Effector memory CD4-positive, alpha-beta T cell (primary cell): ENCODE measurements around the gene CS.
"Not testable (repeated sequence)": the region's sequence is repeated elsewhere in the genome, so short reads cannot be mapped to it uniquely, and the experiment has no call there.

Experiments
- DNase-seq, 3 donors: peaks; one replicate each; pipeline ENCODE4 v3.0.0-alpha.2; 2020
- H3K27ac ChIP-seq: 2 replicates; pipeline ENCODE4 v1.7.0; 2013; ENCODE audit warnings: mild to moderate bottlenecking, low read length, moderate library complexity; ENCODE audit not compliant: insufficient read depth, poor library complexity, severe bottlenecking
- H3K27me3 ChIP-seq: replicated peaks from 2 replicates; pipeline ENCODE4 v1.7.0; 2013; ENCODE audit warnings: mild to moderate bottlenecking, low read length; ENCODE audit not compliant: insufficient read depth, control insufficient read depth, poor library complexity, severe bottlenecking
- H3K36me3 ChIP-seq: 2 replicates; pipeline ENCODE4 v1.7.0; 2013; ENCODE audit warnings: mild to moderate bottlenecking, low read length, moderate library complexity; ENCODE audit not compliant: control insufficient read depth, insufficient read depth
- H3K4me1 ChIP-seq: 2 replicates; pipeline ENCODE4 v1.7.0; 2013; ENCODE audit warnings: low read length, mild to moderate bottlenecking; ENCODE audit not compliant: control insufficient read depth, insufficient read depth, poor library complexity, severe bottlenecking
- H3K4me3 ChIP-seq: 2 replicates; pipeline ENCODE4 v1.7.0; 2013; ENCODE audit warnings: low read length, low read depth, mild to moderate bottlenecking; ENCODE audit not compliant: insufficient read depth, poor library complexity, severe bottlenecking
- H3K9me3 ChIP-seq: 2 replicates; pipeline ENCODE4 v1.7.0; 2013; ENCODE audit warnings: mild to moderate bottlenecking, low read length, moderate library complexity; ENCODE audit not compliant: control insufficient read depth

CS gene

GRCh38 chr12:56336361-56337167 is 36.4 kb upstream of the CS start:
- Histone ChIP-seq H3K4me1 (peaks cover 51% of the 10 kb centered on the region), H3K9me3 (no peaks in the 10 kb centered on the region), H3K27ac (no peak overlapping the region), H3K4me3 (no peak overlapping the region), H3K27me3 (no peaks in the 10 kb centered on the region), H3K36me3 (no peaks in the 10 kb centered on the region)
- no peak for DNase-seq

GRCh38 chr12:56335527-56335926 is 35.4 kb upstream of the CS start:
- peaks cover 44% of the 10 kb centered on the region for H3K4me1 ChIP-seq
- H3K4me3 ChIP-seq, H3K9me3 ChIP-seq, DNase-seq, H3K27me3 ChIP-seq, H3K27ac ChIP-seq, H3K36me3 ChIP-seq: not testable (repeated sequence)

- Histone ChIP-seq H3K27ac (peak overlapping the region; percentile 96), H3K9me3 (no peaks in the 10 kb centered on the region), H3K4me3 (peak overlapping the region; percentile 54), H3K4me1 (peaks cover 33% of the 10 kb centered on the region), H3K27me3 (no peaks in the 10 kb centered on the region), H3K36me3 (no peaks in the 10 kb centered on the region)
- DNase-seq: no peak
These were observed 34.3 kb upstream of the CS start for GRCh38 chr12:56334490-56334793.

- H3K27ac ChIP-seq: peak within 1 kb of the TSS; percentile 96
- peak within 1 kb of the TSS; percentile 54 for H3K4me3 ChIP-seq
- DNase-seq: peak; percentile 90 to 92 (median 90)
- peaks cover 28% of the 10 kb centered on the region for H3K4me1 ChIP-seq
- H3K27me3 ChIP-seq: no peaks in the 10 kb centered on the region
- H3K36me3 ChIP-seq: no peaks in the 10 kb centered on the region
- no peaks in the 10 kb centered on the region for H3K9me3 ChIP-seq
These were observed 33.8 kb upstream of the CS start, which contains the start of gene PAN2 for GRCh38 chr12:56333679-56334489. PAN2 (minus strand) TSS chr12:56334000; CDS start chr12:56333094, 906 bp downstream.

GRCh38 chr12:56333197-56333678 is 33.1 kb upstream of the CS start:
- DNase-seq: no peak

GRCh38 chr12:56332512-56333196 is 32.5 kb upstream of the CS start:
- Histone ChIP-seq H3K27ac (peak overlapping the region; percentile 96), H3K9me3 (no peaks in the 10 kb centered on the region), H3K36me3 (peaks cover 6% of the 10 kb centered on the region), H3K4me3 (peak overlapping the region; percentile 54), H3K4me1 (peaks cover 19% of the 10 kb centered on the region), H3K27me3 (no peaks in the 10 kb centered on the region)
- DNase-seq: no peak

More at GRCh38 chr12:56333197-56333678, 33.1 kb upstream of the CS start:
- Histone ChIP-seq H3K36me3 (peaks cover 5% of the 10 kb centered on the region), H3K4me3 (peak overlapping the region; percentile 54), H3K27me3 (no peaks in the 10 kb centered on the region), H3K4me1 (peaks cover 24% of the 10 kb centered on the region), H3K27ac (peak overlapping the region; percentile 96), H3K9me3 (no peaks in the 10 kb centered on the region)

- DNase-seq: no peak
- no peaks in the 10 kb centered on the region for H3K9me3 ChIP-seq
These were observed 30.9 kb upstream of the CS start for GRCh38 chr12:56330936-56331490.

GRCh38 chr12:56326533-56326932 is 26.4 kb upstream of the CS start:
- H3K36me3 ChIP-seq: peaks cover 50% of the 10 kb centered on the region
- no peaks in the 10 kb centered on the region for H3K4me1 ChIP-seq
- H3K27ac ChIP-seq: no peak overlapping the region
- no peak overlapping the region for H3K4me3 ChIP-seq
- no peaks in the 10 kb centered on the region for H3K9me3 ChIP-seq
- H3K27me3 ChIP-seq: no peaks in the 10 kb centered on the region
- no peak for DNase-seq

More at GRCh38 chr12:56330936-56331490, 30.9 kb upstream of the CS start:
- Histone ChIP-seq H3K36me3 (peaks cover 18% of the 10 kb centered on the region), H3K27ac (no peak overlapping the region), H3K4me1 (peaks cover 19% of the 10 kb centered on the region), H3K4me3 (no peak overlapping the region), H3K27me3 (no peaks in the 10 kb centered on the region)

- Histone ChIP-seq H3K4me3 (no peak overlapping the region), H3K4me1 (no peaks in the 10 kb centered on the region), H3K27ac (no peak overlapping the region), H3K36me3 (peaks cover 50% of the 10 kb centered on the region), H3K9me3 (no peaks in the 10 kb centered on the region), H3K27me3 (no peaks in the 10 kb centered on the region)
- DNase-seq: no peak
These were observed 26.0 kb upstream of the CS start for GRCh38 chr12:56326126-56326525.
